HG03575 (cell line): ENCODE measurements around the gene PPDPF.

ENCODE experiments used
- ATAC-seq: cut with Tn5 transposase; IDR thresholded peaks from one replicate; pipeline ENCODE4 v1.9.1; 2021; ENCODE audit not compliant: unreplicated experiment, insufficient number of reproducible peaks, low FRiP score; ENCODE audit errors: extremely low read depth

Gene PPDPF

DNA sequence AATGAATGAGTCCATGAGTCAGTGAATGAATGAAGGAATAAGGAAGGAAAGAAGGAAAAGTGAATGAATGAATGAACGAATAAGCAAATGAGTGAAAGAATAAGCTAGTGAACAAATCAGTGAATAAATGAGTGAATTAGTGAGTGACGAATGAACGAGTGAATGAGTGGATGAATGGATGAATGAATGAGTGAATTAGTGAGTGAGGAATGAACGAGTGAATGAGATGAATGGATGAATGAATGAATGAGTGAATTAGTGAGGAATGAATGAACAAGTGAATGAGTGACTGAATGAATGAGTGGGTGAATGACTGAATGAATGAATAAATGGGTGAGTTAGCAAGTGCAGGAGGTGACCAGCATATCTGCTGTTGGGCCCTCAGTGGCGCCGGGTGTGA is 23.2 kb downstream of the PPDPF start:
- no peak for ATAC-seq

DNA sequence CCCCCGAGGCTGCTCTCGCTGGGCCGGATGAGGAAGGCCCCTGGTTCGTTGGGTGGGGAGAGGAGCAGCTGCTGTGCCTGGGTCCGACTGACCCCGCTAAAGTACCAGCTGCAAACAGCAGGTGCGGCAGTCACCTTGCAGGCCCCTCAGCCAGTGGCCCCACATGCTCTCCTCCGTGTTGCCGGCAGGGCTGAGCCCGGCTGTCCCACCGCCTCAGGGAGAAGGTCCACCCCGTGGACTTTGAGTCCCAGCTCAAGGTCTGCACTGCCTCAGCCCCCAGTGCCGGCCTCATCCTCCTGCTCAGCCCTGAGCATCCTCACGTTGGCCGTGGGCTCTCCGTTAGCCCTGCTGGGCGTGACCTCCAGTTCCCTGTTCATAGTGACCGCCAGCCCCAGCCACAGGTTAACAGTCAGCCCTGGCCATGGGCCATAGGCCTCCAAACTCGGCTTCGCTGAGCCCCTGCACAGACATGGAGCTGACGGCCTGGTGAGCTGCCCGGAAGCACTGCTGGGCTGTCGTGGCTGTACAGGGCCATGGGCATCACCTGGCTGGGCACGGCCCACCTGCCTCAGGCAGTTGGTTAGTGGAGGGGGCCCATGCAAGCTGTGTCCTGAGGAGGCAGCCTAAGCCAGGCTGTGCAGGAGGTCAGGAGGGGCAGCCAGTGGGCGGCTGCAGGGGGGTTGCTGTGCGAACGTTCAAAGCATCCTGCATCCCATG is 23.8 kb downstream of the PPDPF start:
- ATAC-seq = no peak

DNA sequence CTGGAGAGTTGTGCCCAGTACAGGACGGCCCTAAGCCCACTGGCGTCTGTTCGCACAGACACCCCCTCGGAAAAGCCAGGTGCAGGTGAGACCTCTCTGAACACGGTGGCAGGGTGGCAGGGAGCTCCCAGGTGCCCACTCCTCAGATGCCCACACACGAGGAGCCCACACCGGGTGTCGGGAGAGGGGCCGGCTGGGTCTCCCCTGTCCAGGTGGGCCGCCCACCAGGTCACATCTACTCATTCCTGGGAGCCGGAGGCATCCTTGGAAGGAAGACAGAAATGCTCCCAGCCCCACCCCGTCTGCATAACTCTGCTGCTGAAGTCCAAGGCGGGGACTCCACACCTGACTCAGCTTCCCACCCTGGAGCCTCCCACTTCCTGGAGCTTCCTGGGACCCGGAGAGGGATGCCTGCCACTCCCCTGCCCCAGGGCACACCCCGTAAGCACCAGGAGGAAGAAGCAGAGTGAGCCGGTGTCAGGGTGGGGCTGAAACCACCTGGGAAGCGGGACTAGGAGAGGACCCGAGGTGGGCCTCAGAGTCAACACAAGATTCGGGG is 24.5 kb downstream of the PPDPF start:
- no peak for ATAC-seq

DNA sequence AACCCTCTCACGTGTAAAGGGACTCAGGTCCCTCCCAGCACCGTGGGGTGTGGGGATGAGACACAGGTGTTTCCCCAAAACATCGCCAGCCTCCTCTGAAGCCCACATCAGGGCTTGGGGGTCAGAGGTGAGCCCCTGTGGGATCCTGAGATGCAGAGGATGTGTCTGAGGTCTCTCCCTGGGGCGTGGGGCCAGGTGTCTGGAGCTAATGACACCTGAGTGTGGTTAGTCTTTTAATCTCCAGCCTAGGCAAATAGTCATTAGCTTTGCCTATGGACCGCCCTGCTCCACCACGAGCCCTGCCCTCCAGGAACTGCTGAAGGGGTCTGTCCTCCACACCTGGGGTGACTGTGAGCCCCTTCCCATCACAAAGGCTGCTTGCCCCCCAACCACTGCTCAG is 25.2 kb downstream of the PPDPF start:
- ATAC-seq = no peak

DNA sequence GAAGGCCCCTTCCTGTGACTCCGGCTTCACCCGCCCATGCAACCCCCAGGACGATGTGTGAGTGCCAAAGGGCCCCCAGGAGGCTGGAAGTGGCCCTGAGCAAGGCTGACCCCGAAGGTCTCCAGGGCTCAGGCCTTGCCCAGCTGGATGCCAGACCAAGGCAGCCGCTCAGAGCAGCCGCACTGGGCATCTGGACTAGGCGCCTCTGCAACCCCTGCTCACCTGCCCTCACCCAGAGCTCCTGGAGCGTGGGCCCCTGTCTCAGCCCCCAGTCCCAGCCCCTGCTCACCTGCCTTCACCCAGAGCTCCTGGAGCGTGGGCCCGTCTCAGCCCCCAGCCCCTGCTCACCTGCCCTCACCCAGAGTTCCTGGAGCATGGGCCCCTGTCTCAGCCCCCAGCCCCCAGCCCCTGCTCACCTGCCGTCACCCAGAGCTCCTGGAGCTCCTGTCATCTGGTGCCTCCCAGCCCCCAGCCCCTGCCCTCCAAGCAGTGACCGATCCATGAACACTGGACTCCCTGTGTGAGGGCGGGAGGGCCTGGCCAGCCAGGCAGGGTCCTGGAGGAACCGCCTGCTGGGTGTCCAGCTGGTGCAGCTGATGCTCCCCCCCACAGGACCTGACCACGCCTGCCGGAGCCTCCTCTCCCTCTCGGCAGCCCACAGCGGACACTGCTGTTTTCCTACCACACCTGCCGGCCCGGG is 25.8 kb downstream of the PPDPF start:
- ATAC-seq = no peak

DNA sequence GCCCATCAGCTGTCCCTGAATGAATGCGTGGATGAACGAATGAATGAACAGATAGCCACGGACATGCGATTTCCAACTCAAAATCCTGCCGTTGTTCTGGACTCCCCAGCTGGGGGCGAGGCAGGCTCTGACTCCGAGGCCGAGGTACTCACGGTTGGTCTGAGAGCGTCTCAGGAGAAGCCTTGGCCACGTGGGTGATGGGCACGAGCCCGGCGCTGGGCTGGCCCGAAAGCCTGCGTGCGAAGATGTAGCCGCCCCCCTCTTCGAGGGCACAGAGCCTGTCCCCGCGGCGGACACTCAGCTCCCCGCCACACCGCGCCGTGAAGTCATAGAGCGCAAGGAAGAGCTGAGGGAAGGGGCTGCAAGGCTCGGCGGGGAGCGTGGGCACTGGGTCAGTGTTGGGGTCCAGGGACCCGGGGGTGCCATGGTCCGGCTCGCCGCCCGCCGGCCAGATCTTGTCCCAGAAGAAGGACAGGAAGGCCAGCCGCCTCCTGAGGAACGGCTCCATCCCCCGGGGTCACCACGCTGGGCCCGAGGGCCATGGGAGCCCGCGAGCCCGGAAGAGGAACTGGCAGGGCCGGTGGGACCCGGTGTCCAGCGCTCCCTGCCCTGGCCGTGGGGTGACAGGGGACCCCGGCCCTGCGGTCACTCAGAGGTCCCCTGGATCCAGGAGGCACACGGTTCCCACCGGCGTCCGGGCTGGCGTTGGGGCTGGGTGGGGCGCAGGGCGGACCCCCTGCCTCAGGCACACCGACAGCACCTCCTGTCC is 26.6 kb downstream of the PPDPF start:
- ATAC-seq = no peak

GRCh38 chr20:63547725-63548480 is 27.3 kb downstream of the PPDPF start, which contains the start of gene SRMS:
TSS of gene SRMS (minus strand) at chr20:63547749. CDS start at chr20:63547463, 286 bp downstream.
- no peak for ATAC-seq

- ATAC-seq = no peak
Measured at GRCh38 chr20:63548542-63548941, 28.0 kb downstream of the PPDPF start.

DNA sequence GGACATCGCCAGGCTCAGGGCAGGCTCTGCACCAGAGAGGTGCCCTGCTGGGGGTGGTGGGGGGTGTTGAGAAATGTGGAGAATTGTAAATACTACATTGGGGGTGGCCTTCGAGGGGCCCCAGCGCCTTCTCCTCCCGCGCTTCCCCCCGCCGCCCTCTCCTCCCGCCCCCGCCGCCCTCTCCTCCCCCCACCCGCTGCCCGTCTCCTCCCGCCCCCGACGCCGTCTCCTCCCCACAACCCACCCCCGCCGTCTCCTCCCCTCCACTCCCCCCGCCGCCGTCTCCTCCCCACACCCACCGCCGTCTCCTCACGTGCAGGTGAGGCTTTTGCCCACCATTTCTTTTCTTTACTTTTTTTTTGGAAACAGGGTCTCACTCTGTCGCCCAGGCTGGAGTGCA is 28.5 kb downstream of the PPDPF start:
- no peak for ATAC-seq

DNA sequence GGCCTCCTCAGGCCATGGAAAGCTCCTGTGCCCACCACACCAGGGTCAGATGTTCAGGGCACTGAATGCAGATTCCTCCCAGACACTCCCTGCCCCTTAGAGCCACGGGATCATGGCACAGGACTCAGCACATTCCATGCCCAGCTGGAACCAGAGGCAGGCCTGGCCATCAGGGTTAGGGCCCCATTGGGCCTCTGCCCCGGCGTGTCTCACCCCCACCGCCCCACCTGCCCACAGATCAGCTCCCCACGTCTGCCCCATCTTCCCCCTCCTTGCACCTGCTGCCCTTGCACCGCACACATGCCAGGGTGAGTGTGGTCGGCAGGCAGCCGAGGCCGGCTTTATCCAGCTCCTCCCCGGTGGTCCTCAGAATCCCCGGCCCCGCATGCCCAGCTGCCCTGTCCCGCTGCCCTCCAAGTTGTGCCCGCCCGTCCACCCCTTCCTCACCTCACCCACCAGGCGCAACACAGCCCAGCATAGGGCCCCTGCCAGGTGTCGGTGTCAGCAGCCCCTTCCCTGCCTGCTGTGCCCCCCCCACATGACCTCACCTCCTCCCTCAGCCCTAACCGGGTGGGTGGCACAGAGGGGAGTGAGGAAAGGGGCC is 29.2 kb downstream of the PPDPF start:
- ATAC-seq = no peak

GRCh38 chr20:63551068-63551467 is 30.5 kb downstream of the PPDPF start:
- no peak for ATAC-seq

GRCh38 chr20:63552481-63553249 is 32.1 kb downstream of the PPDPF start:
- no peak for ATAC-seq

DNA sequence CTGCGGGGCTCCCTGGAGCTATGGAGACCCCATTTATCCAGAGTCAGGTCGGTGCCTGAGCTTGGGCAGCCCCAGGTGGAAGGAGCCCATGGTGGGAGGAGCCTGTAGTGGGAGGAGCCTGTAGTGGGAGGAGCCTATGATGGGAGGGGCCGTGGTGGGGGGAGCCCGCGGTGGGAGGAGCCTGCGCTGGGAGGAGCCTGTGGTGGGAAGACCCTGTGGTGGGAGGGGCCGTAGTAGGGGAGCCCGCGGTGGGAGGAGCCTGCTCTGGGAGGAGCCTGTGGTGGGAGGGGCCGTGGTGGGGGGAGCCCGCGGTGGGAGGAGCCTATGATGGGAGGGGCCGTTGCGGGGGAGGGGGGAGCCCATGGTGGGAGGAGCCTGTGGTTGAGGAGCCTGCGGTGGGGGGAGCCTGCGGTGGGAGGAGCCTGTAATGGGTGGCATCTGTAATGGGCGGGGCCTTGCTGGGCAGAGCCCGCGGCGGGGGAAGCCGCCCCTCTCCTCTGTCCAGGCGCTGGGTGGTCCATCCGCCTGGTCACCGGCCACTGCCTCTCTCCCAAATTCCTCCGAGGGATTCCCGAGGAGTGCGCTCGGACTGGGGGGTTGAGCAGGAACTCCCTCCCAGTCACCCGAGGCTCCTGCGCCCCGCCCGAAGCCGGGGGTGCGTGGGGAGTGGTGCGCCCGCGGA is 32.8 kb downstream of the PPDPF start:
- ATAC-seq = no peak

DNA sequence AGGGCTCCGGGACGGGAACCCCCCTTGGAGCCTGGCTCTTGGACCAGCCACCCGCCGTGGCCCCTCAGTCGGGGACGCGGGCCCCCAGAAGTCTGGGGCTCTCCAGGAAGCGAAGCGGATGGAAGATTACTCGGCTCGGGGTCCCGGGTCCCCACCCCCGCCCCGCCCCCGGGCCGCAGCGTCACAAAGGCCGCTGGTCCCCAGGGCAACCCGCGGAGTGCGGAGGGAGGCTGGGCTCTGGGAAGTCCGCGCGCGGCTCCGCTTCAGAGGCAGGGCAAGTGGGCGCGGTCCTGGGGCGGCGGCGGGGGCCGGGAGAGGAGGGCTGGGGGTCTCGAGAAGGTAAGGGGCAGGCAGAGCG is 33.3 kb downstream of the PPDPF start, which contains the start of gene FNDC11:
Gene FNDC11, plus strand, starts transcription at position 227 of the 358 bp plus-strand sequence. CDS start 1,505 bp downstream, outside the sequence.
- no peak for ATAC-seq

DNA sequence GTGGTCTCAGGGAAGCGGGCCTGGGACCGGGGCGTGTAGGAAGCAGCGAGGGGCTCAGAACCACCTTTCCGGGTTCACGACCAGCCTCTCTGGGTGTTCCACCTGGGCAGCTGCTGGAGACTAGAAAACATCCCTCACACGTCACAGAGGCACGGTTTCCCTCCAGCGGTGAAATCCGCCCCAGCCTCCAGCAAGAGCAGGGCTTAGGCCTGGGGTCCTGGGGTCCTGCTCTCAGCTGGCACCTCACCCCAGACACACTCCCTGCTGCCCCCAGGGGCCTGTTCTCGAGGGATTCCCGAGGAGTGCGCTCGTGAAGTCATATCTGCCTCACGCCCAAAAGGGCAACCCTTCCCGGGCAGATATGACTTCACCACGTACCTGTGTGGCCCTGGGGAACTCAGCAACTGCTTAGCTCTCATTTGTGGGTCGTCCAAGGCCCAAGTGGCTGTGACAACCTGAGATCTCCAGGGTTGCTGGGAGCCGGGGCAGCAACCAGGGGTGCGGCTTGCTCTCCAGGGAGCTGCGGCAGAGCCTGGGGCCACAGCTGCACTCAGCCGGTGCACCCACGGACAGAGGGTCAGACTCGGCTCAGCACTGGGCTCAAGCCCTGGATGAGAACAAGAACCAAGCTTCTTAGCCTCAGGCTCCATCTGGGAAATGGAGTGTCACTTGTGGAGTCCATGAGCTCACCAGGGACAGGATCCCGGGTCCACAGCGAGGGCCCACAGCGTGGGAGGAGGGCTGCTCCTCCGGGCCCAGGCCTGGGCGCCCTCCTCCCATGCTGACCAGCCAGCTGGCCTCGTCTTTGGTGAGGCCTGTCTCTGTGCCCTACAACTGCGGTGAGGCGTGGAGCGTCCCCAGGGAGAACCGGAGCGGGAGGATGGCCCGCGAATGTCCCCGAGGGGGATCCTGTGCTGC is 34.1 kb downstream of the PPDPF start:
- ATAC-seq = no peak

DNA sequence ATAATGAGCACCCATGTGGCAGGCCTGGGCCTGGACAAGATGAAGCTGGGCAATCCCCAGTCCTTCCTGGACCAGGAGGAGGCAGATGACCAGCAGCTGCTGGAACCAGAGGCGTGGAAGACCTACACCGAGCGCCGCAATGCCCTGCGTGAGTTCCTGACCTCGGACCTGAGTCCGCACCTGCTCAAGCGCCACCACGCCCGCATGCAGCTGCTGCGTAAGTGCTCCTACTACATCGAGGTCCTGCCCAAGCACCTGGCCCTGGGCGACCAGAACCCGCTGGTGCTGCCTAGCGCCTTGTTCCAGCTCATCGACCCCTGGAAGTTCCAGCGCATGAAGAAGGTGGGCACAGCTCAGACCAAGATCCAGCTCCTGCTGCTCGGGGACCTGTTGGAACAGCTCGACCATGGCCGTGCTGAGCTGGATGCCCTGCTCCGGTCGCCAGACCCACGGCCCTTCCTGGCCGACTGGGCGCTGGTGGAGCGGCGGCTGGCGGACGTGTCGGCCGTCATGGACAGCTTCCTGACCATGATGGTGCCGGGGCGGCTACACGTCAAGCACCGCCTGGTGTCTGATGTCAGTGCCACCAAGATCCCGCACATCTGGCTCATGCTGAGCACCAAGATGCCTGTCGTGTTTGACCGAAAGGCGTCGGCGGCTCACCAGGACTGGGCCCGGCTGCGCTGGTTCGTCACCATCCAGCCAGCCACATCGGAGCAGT is 35.3 kb downstream of the PPDPF start:
- ATAC-seq = no peak
